AG04450 (cell line): ENCODE results near the gene GPBAR1. TPM values are rescaled to one million over a fixed set of nuclear protein-coding genes. Genes with fewer than 3 reads are reported as not detected.
"Not testable (repeated sequence)": the region's sequence is repeated elsewhere in the genome, so short reads cannot be mapped to it uniquely, and the experiment has no call there.

Source experiments
- CTCF ChIA-PET: fragments of 300-600, 350-600 bp; formaldehyde crosslinking; extraction: SDS; loops from one replicate; lab custom pipeline; 2022; ENCODE audit warnings: antibody characterized with exemption, inconsistent platforms; lab: Charles Lee
- POLR2A ChIA-PET: fragments of 350-600 bp; formaldehyde crosslinking; extraction: SDS; loops from one replicate; lab custom pipeline; 2021; ENCODE audit warnings: antibody characterized with exemption, inconsistent platforms; lab: Yijun Ruan, JAX
- DNase-seq: peaks from one replicate; pipeline ENCODE4 v3.0.0-alpha.2; 2011; ENCODE audit warnings: low read depth, low spot score
- H3K27ac ChIP-seq: one replicate; pipeline ENCODE4 v1.5.1; 2012; ENCODE audit warnings: low read depth, low read length, control low read depth
- H3K27me3 ChIP-seq: one replicate; pipeline ENCODE4 v1.6.0; 2012; ENCODE audit warnings: low read length; ENCODE audit not compliant: control insufficient read depth, insufficient read depth
- H3K4me3 ChIP-seq: 2 replicates; pipeline ENCODE4 v1.5.1; 2011; ENCODE audit warnings: mild to moderate bottlenecking, low read depth, low read length, control low read depth
- H3K9me3 ChIP-seq: 2 replicates; pipeline ENCODE4 v1.5.1; 2012; ENCODE audit warnings: low read length; ENCODE audit not compliant: control insufficient read depth, insufficient read depth
- CTCF ChIP-seq: IDR thresholded peaks from 2 replicates; pipeline ENCODE4 v1.5.1; 2011; ENCODE audit warnings: low read depth, low read length, control low read depth, inconsistent platforms
- polyA plus RNA-seq: library from polyadenylated mRNA; depleted of rRNA; stranded (reverse); fragments of >200 nt; gene quantifications from 2 replicates; pipeline ENCODE4 v1.2.3, GENCODE V29; 2011

GPBAR1 gene
- polyA plus RNA-seq, 1 experiment, result not detected

- POLR2A ChIA-PET, result interaction anchor here (0.7 to 3.0 kb wide), 4 partner anchors 12 to 25 kb away, joined by 4 to 17 read pairs (median 5); no protein-coding TSS in a partner anchor
- H3K4me3 ChIP-seq, result no peak overlapping the region
- H3K9me3 ChIP-seq, result no peaks in the 10 kb centered on the region; the same call in 1 of the 2 replicates
- no peak for DNase-seq
- CTCF ChIA-PET, result interaction anchor here (0.5 to 4.9 kb wide), 26 partner anchors 11 to 330 kb away, joined by 3 to 73 read pairs (median 4); partner anchors contain the start of genes CATIP and TMBIM1
- peak overlapping the region; percentile 31 for H3K27ac ChIP-seq
- H3K27me3 ChIP-seq, result no peaks in the 10 kb centered on the region
- peak; percentile 93 for TF ChIP-seq CTCF
Measured at GRCh38 chr2:218272531-218273212, 11.9 kb downstream of the GPBAR1 start.

GRCh38 chr2:218273214-218273907 is 12.5 kb downstream of the GPBAR1 start:
- not testable (repeated sequence) for H3K9me3 ChIP-seq, H3K4me3 ChIP-seq, DNase-seq, H3K27me3 ChIP-seq
- CTCF ChIA-PET, result interaction anchor here (0.6 to 4.9 kb wide), 18 partner anchors 10 to 800 kb away, joined by 3 to 73 read pairs (median 6); partner anchors contain the start of genes CATIP and TMBIM1
- POLR2A ChIA-PET, result interaction anchor here (0.7 to 1.0 kb wide), 3 partner anchors 11 to 24 kb away, joined by 4 to 6 read pairs (median 4); no protein-coding TSS in a partner anchor
- peak overlapping the region; percentile 31 for H3K27ac ChIP-seq

- Histone ChIP-seq H3K9me3 (no peaks in the 10 kb centered on the region; the same call in 1 of the 2 replicates), H3K27me3 (no peaks in the 10 kb centered on the region), H3K4me3 (no peak overlapping the region), H3K27ac (no peak overlapping the region)
- TF ChIP-seq CTCF, result no peak
- CTCF ChIA-PET, result interaction anchor here (0.7 to 4.9 kb wide), 8 partner anchors 9 to 801 kb away, joined by 3 to 73 read pairs (median 16); partner anchors contain the start of genes CATIP and TMBIM1
- POLR2A ChIA-PET, result interaction anchor here (2.9 kb wide), 1 partner anchor 13 kb away, joined by 13 read pairs; no protein-coding TSS in a partner anchor
- DNase-seq, result no peak
Measured at GRCh38 chr2:218273908-218274249, 13.1 kb downstream of the GPBAR1 start.

- Histone ChIP-seq H3K27me3 (no peaks in the 10 kb centered on the region), H3K27ac (no peak overlapping the region), H3K9me3 (no peaks in the 10 kb centered on the region; the same call in 1 of the 2 replicates), H3K4me3 (no peak overlapping the region)
- ChIA-PET POLR2A (interaction anchor here (2.9 kb wide), 1 partner anchor 12 kb away, joined by 13 read pairs; no protein-coding TSS in a partner anchor), CTCF (interaction anchor here (0.6 to 1.7 kb wide), 4 partner anchors 10 to 192 kb away, joined by 4 to 11 read pairs (median 8); partner anchors contain the start of gene TMBIM1)
- DNase-seq, result no peak
- no peak for TF ChIP-seq CTCF
Measured at GRCh38 chr2:218274586-218274985, 13.8 kb downstream of the GPBAR1 start.

GRCh38 chr2:218275371-218276072 is 14.7 kb downstream of the GPBAR1 start:
- H3K27ac ChIP-seq, result no peak overlapping the region
- DNase-seq, result no peak
- no peak for TF ChIP-seq CTCF
- no peak overlapping the region for H3K4me3 ChIP-seq
- ChIA-PET POLR2A (interaction anchor here (2.9 kb wide), 1 partner anchor 11 kb away, joined by 13 read pairs; no protein-coding TSS in a partner anchor), CTCF (interaction anchor here (1.5 to 1.7 kb wide), 4 partner anchors 9 to 191 kb away, joined by 5 to 11 read pairs (median 8); partner anchors contain the start of genes CATIP and TMBIM1)
- H3K27me3 ChIP-seq, result no peaks in the 10 kb centered on the region
- H3K9me3 ChIP-seq, result no peaks in the 10 kb centered on the region
